Hepatocyte (in vitro differentiated cells): Measurements from ENCODE around the gene INTS12.

Experiments used
- CTCF ChIP-seq: fragments of 200-600 bp; sonication (generic); IDR thresholded peaks from 2 replicates; pipeline ENCODE4 v1.5.1; 2016; ENCODE audit warnings: antibody characterized with exemption, mild to moderate bottlenecking; ENCODE audit not compliant: poor library complexity
- EZH2 ChIP-seq: fragments of 200-600 bp; sonication (generic); IDR thresholded peaks from 2 replicates; pipeline ENCODE4 v1.6.1; 2016; ENCODE audit warnings: antibody characterized with exemption, mild to moderate bottlenecking, borderline replicate concordance
- EZH2phosphoT487 ChIP-seq: fragments of 200-600 bp; sonication (generic); IDR thresholded peaks from one replicate; pipeline ENCODE4 v1.6.1; 2018; ENCODE audit warnings: antibody characterized with exemption, mild to moderate bottlenecking, low read depth, moderate library complexity; ENCODE audit not compliant: unreplicated experiment, severe bottlenecking

GRCh38 chr4:105741548-105741947, 33.1 kb upstream of the INTS12 start:
- no peak for TF ChIP-seq CTCF
- no peak for TF ChIP-seq EZH2phosphoT487
- no peak for TF ChIP-seq EZH2
